ENCODE data around the gene DNAAF8.
A peak's percentile ranks its signal among the peaks of the same experiment; 100 is the strongest.

DNA sequence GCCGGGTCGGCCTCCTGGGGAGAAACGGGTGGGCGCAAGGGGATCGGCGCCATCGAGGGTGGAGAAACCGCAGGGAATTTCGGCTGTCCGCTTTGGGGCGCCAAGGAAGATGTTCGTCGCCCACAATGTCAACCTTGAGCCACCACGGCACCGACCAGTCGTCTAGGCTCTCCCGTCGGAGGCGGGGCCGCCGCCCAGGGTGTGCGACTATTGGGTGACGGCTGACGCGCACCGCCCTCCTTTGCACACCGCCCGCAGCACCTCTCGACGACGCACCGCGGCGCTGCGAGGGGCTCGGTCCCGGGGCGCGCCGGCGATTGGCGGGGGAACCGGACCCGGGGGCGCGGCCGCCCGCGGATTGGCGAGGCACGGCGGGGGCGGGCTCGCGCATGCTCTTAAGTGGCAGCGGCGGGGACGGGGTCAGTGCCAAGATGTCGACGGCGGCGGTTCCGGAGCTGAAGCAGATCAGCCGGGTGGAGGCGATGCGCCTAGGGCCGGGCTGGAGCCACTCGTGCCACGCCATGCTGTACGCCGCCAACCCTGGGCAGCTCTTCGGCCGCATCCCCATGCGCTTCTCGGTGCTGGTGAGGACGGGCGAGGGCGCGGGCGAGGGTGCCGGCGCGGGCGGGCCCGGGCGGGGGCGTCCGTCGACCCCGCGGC is 40.9 kb upstream of the DNAAF8 start, which contains the start of gene NUDT16L1:
- TF ChIP-seq CTCF (IDR thresholded peaks at IDR 0.05) (no peak), POLR2AphosphoS5 (IDR thresholded peaks at IDR 0.05) (peak; percentile 67 to 92 (median 82)), POLR2A (IDR thresholded peaks at IDR 0.05) (peak; percentile 27 to 30), EP300 (IDR thresholded peaks at IDR 0.05) (no peak)
